ENCODE results near the gene CES4A.
A peak's percentile ranks its signal among the peaks of the same experiment; 100 is the strongest.
"Not testable (repeated sequence)": the region's sequence is repeated elsewhere in the genome, so short reads cannot be mapped to it uniquely, and the experiment has no call there.

CES4A gene

DNA sequence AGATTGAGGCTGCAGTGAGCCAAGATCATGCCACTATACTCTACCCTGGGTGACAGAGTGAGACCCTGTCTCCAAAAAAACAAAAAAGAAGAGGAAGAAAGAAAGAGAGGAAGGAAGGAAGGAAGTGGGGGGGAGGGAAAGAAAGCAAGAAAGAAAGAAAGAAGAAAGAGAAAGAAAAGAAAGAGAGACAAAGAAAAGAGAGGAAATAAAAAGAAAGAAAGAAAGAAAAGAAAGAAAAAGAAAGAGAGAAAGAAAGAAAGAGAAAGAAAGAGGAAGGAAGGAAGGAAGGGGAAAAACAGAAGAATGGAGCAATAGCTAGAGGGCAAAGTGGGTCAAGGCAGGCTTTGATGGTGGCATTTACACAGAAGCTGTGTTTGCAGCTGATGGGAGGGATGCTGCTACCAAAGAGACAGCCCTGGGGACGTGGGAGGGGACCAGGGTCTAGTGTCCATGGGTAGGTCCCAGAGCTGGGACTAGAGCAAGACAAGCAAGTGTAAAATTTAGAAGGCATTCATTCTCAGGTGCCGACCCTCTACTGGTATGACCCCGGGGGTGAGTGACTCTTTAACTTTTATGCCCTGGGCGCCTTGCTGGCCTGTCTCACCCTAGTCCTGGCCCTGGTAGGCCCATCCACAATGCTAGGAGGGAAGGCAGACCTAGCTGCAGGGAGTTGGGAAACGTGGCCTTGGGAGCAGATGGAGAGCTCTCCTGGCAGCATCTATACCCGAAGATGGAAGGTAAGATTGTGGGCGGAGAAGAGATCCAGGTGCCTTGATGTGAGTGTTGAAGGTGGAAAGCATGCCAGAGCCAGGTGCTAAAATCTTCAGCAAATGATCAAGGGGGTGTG lies 29.3 kb upstream of the CES4A start:
- no peak for DNase-seq

- DNase-seq = no peak
Observed at GRCh38 chr16:66959704-66960161, 28.7 kb upstream of the CES4A start.

GRCh38 chr16:66960270-66960669 lies 28.1 kb upstream of the CES4A start:
- no peak for DNase-seq

DNA sequence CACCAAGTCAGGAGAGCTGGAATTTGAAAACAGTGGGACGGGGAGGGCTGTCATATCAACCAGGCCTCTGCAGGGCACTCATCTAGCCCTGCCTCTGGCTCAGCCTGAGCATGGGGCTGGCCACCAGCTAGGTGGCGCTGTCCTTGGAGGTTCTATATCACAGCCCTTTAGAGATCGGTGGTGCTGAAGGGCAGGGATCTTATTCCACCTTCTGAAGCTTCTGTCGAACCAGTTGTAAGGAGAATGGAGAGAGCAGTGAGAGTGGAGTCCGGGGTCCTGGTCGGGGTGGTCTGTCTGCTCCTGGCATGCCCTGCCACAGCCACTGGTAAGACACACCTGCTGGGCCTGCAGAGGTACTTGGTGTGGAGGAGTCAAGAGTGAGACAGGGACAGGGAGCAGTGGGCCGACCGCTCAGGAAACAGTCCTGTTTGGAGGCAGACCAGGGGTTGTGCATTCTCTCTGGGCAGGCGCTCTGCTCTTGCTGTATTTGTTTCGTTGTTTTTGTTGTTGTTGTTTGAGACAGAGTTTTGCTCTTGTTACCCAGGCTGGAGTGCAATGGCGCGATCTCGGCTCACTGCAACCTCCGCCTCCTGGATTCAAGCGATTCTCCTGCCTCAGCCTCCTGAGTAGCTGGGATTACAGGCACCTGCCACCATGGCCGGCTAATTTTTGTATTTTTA lies 27.2 kb upstream of the CES4A start, which contains the start of gene CES3:
TSS of gene CES3 (plus strand) at position 202 of the 680 bp plus-strand sequence. CDS start at position 244, 42 bp downstream.
- peak in 1 of 4 experiments; percentile 39 for DNase-seq

GRCh38 chr16:66961914-66962313 lies 26.5 kb upstream of the CES4A start:
- DNase-seq = no peak

- no peak for DNase-seq
Observed at GRCh38 chr16:66964049-66964448, 24.3 kb upstream of the CES4A start.

DNA sequence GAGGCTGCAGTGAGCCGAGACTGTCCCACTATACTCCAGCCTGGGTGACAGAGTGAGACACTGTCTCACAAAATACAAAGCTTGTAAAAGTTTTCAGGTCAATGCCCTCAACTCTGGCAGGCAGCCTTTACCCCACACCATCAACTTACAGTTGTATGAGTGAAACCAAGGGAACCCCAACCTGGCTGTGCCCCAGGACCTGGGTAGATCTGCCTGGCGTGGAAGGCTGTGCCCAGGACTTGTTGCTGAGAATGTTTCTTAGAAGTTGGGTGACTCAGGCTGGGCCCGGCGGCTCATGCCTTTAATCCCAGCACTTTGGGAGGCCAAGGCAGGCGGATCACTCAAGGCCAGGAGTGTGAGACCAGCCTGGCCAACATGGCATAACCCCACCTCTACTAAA lies 19.5 kb upstream of the CES4A start:
- no peak for DNase-seq

GRCh38 chr16:66970775-66971720 lies 17.3 kb upstream of the CES4A start:
- DNase-seq = no peak

DNA sequence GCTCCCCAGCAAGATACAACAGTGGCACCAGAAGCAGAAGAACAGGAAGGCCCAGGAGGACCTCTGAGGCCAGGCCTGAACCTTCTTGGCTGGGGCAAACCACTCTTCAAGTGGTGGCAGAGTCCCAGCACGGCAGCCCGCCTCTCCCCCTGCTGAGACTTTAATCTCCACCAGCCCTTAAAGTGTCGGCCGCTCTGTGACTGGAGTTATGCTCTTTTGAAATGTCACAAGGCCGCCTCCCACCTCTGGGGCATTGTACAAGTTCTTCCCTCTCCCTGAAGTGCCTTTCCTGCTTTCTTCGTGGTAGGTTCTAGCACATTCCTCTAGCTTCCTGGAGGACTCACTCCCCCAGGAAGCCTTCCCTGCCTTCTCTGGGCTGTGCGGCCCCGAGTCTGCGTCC lies 15.4 kb upstream of the CES4A start:
- DNase-seq = no peak

- DNase-seq = no peak
Observed at GRCh38 chr16:66973716-66974115, 14.7 kb upstream of the CES4A start.

GRCh38 chr16:66974156-66974931 lies 14.0 kb upstream of the CES4A start:
- DNase-seq = not testable (repeated sequence)

DNA sequence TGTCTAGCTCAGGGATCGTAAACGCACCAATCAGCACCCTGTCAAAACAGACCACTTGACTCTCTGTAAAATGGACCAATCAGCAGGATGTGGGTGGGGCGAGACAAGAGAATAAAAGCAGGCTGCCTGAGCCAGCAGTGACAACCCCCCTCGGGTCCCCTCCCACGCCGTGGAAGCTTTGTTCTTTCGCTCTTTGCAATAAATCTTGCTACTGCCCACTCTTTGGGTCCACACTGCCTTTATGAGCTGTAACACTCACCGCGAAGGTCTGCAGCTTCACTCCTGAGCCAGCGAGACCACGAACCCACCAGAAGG lies 13.5 kb upstream of the CES4A start:
- DNase-seq = peak in 1 of 4 experiments; percentile 17

- DNase-seq = no peak
Observed at GRCh38 chr16:66975302-66975893, 13.0 kb upstream of the CES4A start.

- DNase-seq = no peak
Observed at GRCh38 chr16:66976746-66977145, 11.6 kb upstream of the CES4A start.

DNA sequence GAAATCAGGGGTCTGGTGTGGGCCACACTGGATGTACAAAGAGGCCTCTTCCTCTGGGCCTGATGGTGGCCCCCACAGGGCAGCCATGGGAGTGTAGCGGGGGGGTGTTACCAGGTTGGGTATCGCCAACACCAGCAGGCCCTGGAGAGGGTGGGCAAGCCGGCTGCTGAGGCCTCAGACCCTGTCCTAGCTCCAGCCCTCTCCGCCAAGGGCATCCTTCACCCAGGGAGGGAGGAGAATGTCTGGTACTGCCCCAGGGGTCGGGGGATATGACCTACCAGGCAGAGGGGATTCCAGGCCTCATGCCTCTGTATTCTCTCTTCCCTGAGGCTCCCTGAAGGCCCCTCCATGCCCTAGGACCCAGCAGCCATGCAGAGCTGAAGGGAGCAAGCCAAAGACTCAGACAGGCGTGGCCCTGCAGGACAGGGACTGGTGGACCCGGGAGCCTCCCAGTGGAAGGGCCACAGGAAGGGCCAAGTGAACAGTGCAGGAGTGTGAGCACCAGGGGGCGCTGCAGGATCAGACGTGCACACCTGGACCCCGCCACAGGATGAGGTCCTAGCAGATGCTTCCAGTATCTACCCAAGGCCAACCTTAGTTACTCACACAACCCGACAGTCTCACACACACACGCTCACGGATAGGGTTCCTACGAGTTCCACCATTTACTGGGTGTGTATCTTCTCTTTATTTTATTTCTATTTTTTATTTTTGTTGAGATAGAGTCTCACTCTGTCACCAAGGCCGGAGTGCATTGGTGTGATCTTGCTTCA lies 10.9 kb upstream of the CES4A start:
- DNase-seq = peak; percentile 78 to 93 (median 88)

GRCh38 chr16:66979011-66979717 lies 9.2 kb upstream of the CES4A start:
- no peak for DNase-seq

GRCh38 chr16:66983033-66983432 lies 5.4 kb upstream of the CES4A start:
- DNase-seq = no peak

- peak; percentile 18 to 52 (median 38) for DNase-seq
Observed at GRCh38 chr16:66984892-66985311, 3.5 kb upstream of the CES4A start.

DNA sequence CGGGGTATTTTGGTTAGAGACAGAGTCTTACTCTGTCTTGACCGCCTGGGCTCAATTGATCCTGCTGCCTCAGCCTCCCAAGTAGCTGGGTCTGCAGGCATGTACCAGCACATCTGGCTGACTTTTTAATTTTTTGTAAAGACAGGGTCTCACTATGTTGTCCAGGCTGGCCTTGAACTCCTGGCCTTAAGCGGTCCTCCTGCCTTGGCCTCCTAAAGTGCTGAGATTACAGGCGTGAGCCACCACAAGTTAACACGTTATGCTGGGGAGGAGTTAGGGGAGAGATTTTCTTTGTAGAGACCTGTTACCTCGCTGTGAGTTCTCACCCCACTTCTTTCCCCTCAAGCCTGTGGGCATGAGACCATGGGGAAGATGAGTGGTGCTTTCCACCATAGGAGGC lies 1.8 kb upstream of the CES4A start:
- no peak for DNase-seq

DNA sequence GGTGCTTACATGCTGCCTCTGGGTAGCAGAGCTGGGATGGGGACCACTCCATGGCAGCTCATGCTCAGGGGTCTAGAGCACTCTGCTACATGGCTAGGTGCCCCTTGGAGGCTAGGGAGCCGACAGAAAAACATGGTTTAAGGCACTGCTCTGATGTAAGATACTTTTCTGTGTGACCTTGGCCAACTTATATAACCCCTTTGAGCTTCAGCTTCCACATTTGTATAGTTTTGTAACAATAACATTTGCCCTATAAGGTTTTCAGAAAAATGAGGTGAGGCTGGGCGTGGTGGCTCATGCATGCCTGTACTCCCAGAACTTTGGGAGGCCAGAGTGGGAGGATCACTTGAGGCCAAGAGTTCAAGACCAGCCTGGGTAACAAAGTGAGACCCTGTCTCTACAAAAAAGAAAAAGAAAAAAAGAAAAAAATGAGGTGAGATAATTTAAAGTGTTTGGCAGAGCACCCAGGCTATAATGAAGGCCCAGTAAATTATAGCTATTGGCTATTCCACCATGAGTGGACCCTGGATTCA lies 3.2 kb downstream of the CES4A start:
- no peak for DNase-seq

All from activated CD4-positive, CD25-positive, alpha-beta regulatory T cell (primary cell).